Adrenal gland (tissue), 5 donors: Measurements from ENCODE around the gene DLGAP1.

Experiments
- CTCF ChIP-seq, 6 experiments: fragments of 450-650 bp in 4 of 6; fragments of 200-600 bp in 2 of 6; sonication (generic) in 1 of 6; IDR thresholded peaks; 1 replicate in 5 of 6; 2 replicates in 1 of 6; pipeline versions ENCODE4 v1.5.1 to v1.8.0; 2016 to 2021; ENCODE audit warnings: antibody characterized with exemption in 6 of 6, mild to moderate bottlenecking in 2 of 6, moderate library complexity in 1 of 6
- POLR2A ChIP-seq, 2 donors: fragments of 450-650 bp; IDR thresholded peaks; one replicate each; pipeline ENCODE4 v1.6.1; 2017; ENCODE audit warnings: antibody characterized with exemption in 2 of 2, mild to moderate bottlenecking in 2 of 2, moderate library complexity in 1 of 2
- donor health status: DM: no; HTN: no; CAD: no.

GRCh38 chr18:4399929-4400328 is 55.2 kb downstream of the DLGAP1 start:
- TF ChIP-seq CTCF (IDR thresholded peaks at IDR 0.05), result no peak
- no peak for TF ChIP-seq POLR2A (IDR thresholded peaks at IDR 0.05)
